Natural killer cell (primary cell): Measurements from ENCODE around the gene LMX1B. TPM values are rescaled to one million over a fixed set of nuclear protein-coding genes. Genes with fewer than 3 reads are reported as not detected.

Source experiments
- ATAC-seq, 3 donors: fragments of 150-1000 bp in 2 of 3; fragments of 200-7000 bp in 1 of 3; cut with Tn5 transposase; 1 replicate in 1 of 3; 2 replicates in 2 of 3; pipeline ENCODE4 v1.10.0; 2021; ENCODE audit warnings: mild to moderate bottlenecking in 2 of 3, moderate library complexity in 2 of 3
- DNase-seq, 2 donors: peaks; one replicate each; pipeline versions ENCODE4 v3.0.0 to v3.0.0-alpha.2; 2013 to 2021; ENCODE audit warnings: mixed read lengths in 1 of 2
- H3K27ac ChIP-seq: one replicate; pipeline ENCODE4 v1.5.1; 2013; ENCODE audit warnings: mild to moderate bottlenecking, low read length
- H3K27me3 ChIP-seq: one replicate; pipeline ENCODE4 v1.6.1; 2013; ENCODE audit warnings: low read length; ENCODE audit not compliant: control insufficient read depth, insufficient read depth
- H3K36me3 ChIP-seq: one replicate; pipeline ENCODE4 v1.6.1; 2013; ENCODE audit warnings: low read length; ENCODE audit not compliant: control insufficient read depth, insufficient read depth
- H3K4me1 ChIP-seq: one replicate; pipeline ENCODE4 v1.6.1; 2013; ENCODE audit warnings: low read length; ENCODE audit not compliant: control insufficient read depth, insufficient read depth
- H3K4me3 ChIP-seq: one replicate; pipeline ENCODE4 v1.5.1; 2013; ENCODE audit warnings: low read length
- H3K9me3 ChIP-seq: one replicate; pipeline ENCODE4 v1.6.1; 2013; ENCODE audit warnings: low read length; ENCODE audit not compliant: control insufficient read depth, insufficient read depth
- H3K27ac Mint-ChIP-seq, 2 donors: one replicate each; pipeline ENCODE4 v1.8.0; 2022; ENCODE audit warnings: mild to moderate bottlenecking in 2 of 2, mixed read lengths in 2 of 2, moderate library complexity in 1 of 2
- H3K27me3 Mint-ChIP-seq, 2 donors: one replicate each; pipeline ENCODE4 v1.8.0; 2022; ENCODE audit warnings: low read depth in 2 of 2, mixed read lengths in 2 of 2
- H3K36me3 Mint-ChIP-seq: one replicate; pipeline ENCODE4 v1.8.0; 2022; ENCODE audit warnings: mixed read lengths
- H3K4me1 Mint-ChIP-seq, 2 donors: one replicate each; pipeline ENCODE4 v1.8.0; 2022; ENCODE audit warnings: mixed read lengths in 2 of 2
- H3K4me3 Mint-ChIP-seq: one replicate; pipeline ENCODE4 v1.8.0; 2022; ENCODE audit warnings: mild to moderate bottlenecking, moderate library complexity, mixed read lengths
- H3K9me3 Mint-ChIP-seq, 2 donors: one replicate each; pipeline ENCODE4 v1.8.0; 2022; ENCODE audit warnings: mixed read lengths in 2 of 2
- CTCF ChIP-seq: fragments of 200-600 bp; IDR thresholded peaks from one replicate; pipeline ENCODE4 v1.8.0; 2022; ENCODE audit warnings: antibody characterized with exemption
- WGBS: methylation state at CpG from one replicate; pipeline ENCODE4 v1.1.7; 2013; ENCODE audit warnings: missing lambda C conversion rate; ENCODE audit not compliant: insufficient coverage; 5-methylcytosine and 5-hydroxymethylcytosine counted together
- intact Hi-C: fragments of 100-400 bp; cut with micrococcal nuclease; formaldehyde crosslinking; loops from one replicate; pipeline ENCODE4 v1.14.2; 2022
- total RNA-seq, 4 donors: library from RNA; stranded (reverse); fragments of 120-200 nt in 1 of 4; gene quantifications; one replicate each; pipeline versions ENCODE4 v1.2.3 to v1.2.4, GENCODE V29; 2013 to 2022

The LMX1B gene
- total RNA-seq, 3 donors from 2014 or later (not counting 1 experiment from before 2014, with no cell fraction given) = not detected

- WGBS = 26% methylated on average over 11 of the region's 11 CpGs
- Histone ChIP-seq H3K4me1 (peaks cover 27% of the 10 kb centered on the region), H3K27ac (no peak overlapping the region), H3K36me3 (no peaks in the 10 kb centered on the region), H3K4me3 (no peak overlapping the region), H3K27me3 (peaks cover 65% of the 10 kb centered on the region), H3K9me3 (no peaks in the 10 kb centered on the region)
- peaks cover 7 to 17% of the 10 kb centered on the region in 2 donors for H3K4me1 Mint-ChIP-seq
- H3K4me3 Mint-ChIP-seq = no peak overlapping the region
- H3K36me3 Mint-ChIP-seq = no peaks in the 10 kb centered on the region
- no peak overlapping the region for H3K27ac Mint-ChIP-seq
- no peak for ATAC-seq
- no peak for DNase-seq
- peaks cover 70 to 75% of the 10 kb centered on the region in 2 donors for H3K27me3 Mint-ChIP-seq
- intact Hi-C loops = no loop called here
- H3K9me3 Mint-ChIP-seq = no peaks in the 10 kb centered on the region
- TF ChIP-seq CTCF = no peak
These were observed 15.4 kb downstream of the LMX1B start for GRCh38 chr9:126628969-126629674.

- TF ChIP-seq CTCF = no peak
- DNase-seq = no peak
- no peaks in the 10 kb centered on the region for H3K36me3 ChIP-seq
- H3K36me3 Mint-ChIP-seq = no peaks in the 10 kb centered on the region
- peaks cover 64 to 69% of the 10 kb centered on the region in 2 donors for H3K27me3 Mint-ChIP-seq
- no peak overlapping the region for H3K4me3 ChIP-seq
- no peaks in the 10 kb centered on the region for H3K9me3 ChIP-seq
- intact Hi-C loops = loop anchor here (10.0 kb wide), 1 partner anchor 354 kb away; no protein-coding TSS in a partner anchor
- peaks cover 26% of the 10 kb centered on the region for H3K4me1 ChIP-seq
- H3K4me1 Mint-ChIP-seq = peaks cover 7 to 18% of the 10 kb centered on the region in 2 donors
- no peak overlapping the region for H3K4me3 Mint-ChIP-seq
- no peaks in the 10 kb centered on the region for H3K9me3 Mint-ChIP-seq
- peak in 1 of 3 donors; percentile 46 for ATAC-seq
- H3K27me3 ChIP-seq = peaks cover 54% of the 10 kb centered on the region
- no peak overlapping the region for H3K27ac ChIP-seq
- H3K27ac Mint-ChIP-seq = no peak overlapping the region
- 18% methylated on average over 19 of the region's 20 CpGs for WGBS
These were observed 16.9 kb downstream of the LMX1B start for GRCh38 chr9:126630458-126631237.

GRCh38 chr9:126631254-126631653, 17.5 kb downstream of the LMX1B start:
- H3K9me3 Mint-ChIP-seq = no peaks in the 10 kb centered on the region
- 48% methylated on average over 5 of the region's 6 CpGs for WGBS
- no peak overlapping the region for H3K4me3 Mint-ChIP-seq
- peaks cover 58 to 63% of the 10 kb centered on the region in 2 donors for H3K27me3 Mint-ChIP-seq
- H3K36me3 Mint-ChIP-seq = no peaks in the 10 kb centered on the region
- ATAC-seq (no peak), DNase-seq (no peak)
- H3K36me3 ChIP-seq = no peaks in the 10 kb centered on the region
- TF ChIP-seq CTCF = no peak
- peaks cover 26% of the 10 kb centered on the region for H3K4me1 ChIP-seq
- peaks cover 5 to 18% of the 10 kb centered on the region in 2 donors for H3K4me1 Mint-ChIP-seq
- H3K9me3 ChIP-seq = no peaks in the 10 kb centered on the region
- intact Hi-C loops = loop anchor here (10.0 kb wide), 1 partner anchor 354 kb away; no protein-coding TSS in a partner anchor
- H3K4me3 ChIP-seq = no peak overlapping the region
- H3K27me3 ChIP-seq = peaks cover 48% of the 10 kb centered on the region
- H3K27ac Mint-ChIP-seq = no peak overlapping the region
- no peak overlapping the region for H3K27ac ChIP-seq
